HepG2 (cell line): ENCODE measurements around the gene ERV3-1. TPM values are rescaled to one million over a fixed set of nuclear protein-coding genes. Genes with fewer than 3 reads are reported as not detected.

ENCODE experiments used
- AHDC1 ChIP-seq: sonication (generic); formaldehyde crosslinking; IDR thresholded peaks from 2 replicates; pipeline ENCODE4 v1.5.1; 2020; ENCODE audit warnings: mild to moderate bottlenecking, missing genetic modification reagents, borderline replicate concordance
- CEBPG ChIP-seq: IDR thresholded peaks from 2 replicates; pipeline ENCODE4 v1.6.1; 2016
- CTCF ChIP-seq: sonication (generic); formaldehyde crosslinking; IDR thresholded peaks from 2 replicates; pipeline ENCODE4 v1.5.0; 2020; ENCODE audit warnings: mild to moderate bottlenecking, missing genetic modification reagents, moderate library complexity
- FIP1L1 ChIP-seq: fragments of 200-400 bp; formaldehyde crosslinking; IDR thresholded peaks from 2 replicates; pipeline ENCODE4 v1.6.1; 2018; ENCODE audit warnings: low read depth, mild to moderate bottlenecking, low read length, moderate library complexity, borderline replicate concordance; ENCODE audit not compliant: insufficient read depth
- HNF4G ChIP-seq, 2 experiments: sonication (generic) in 1 of 2; formaldehyde crosslinking in 1 of 2; IDR thresholded peaks; 2 replicates each; pipeline versions ENCODE4 v1.4.0 to v1.6.1; 2011 to 2020; ENCODE audit warnings: borderline replicate concordance in 2 of 2, low read depth in 2 of 2, mild to moderate bottlenecking in 2 of 2, low read length in 1 of 2, missing genetic modification reagents in 1 of 2, moderate library complexity in 1 of 2
- TP53 ChIP-seq: sonication (generic); formaldehyde crosslinking; conservative IDR thresholded peaks from 2 replicates; pipeline ENCODE4 v1.4.0; 2020; ENCODE audit warnings: missing genetic modification reagents
- TRIM22 ChIP-seq: fragments of 450-650 bp; IDR thresholded peaks from 2 replicates; pipeline ENCODE4 v1.6.1; 2017
- ZNF292 ChIP-seq: sonication (generic); formaldehyde crosslinking; IDR thresholded peaks from 2 replicates; pipeline ENCODE4 v1.8.1; 2022; ENCODE audit warnings: mild to moderate bottlenecking, low read depth, missing genetic modification reagents, borderline replicate concordance
- ZNF362 ChIP-seq: sonication (generic); formaldehyde crosslinking; IDR thresholded peaks from 2 replicates; pipeline ENCODE4 v1.4.0; 2020; ENCODE audit warnings: missing genetic modification reagents, mild to moderate bottlenecking, borderline replicate concordance
- ZNF670 ChIP-seq: sonication (generic); formaldehyde crosslinking; IDR thresholded peaks from 2 replicates; pipeline ENCODE4 v1.8.0; 2022; ENCODE audit warnings: mild to moderate bottlenecking, missing genetic modification reagents, borderline replicate concordance
- polyA plus RNA-seq, 8 experiments: library from polyadenylated mRNA; depleted of rRNA in 3 of 8; stranded (reverse) in 7 of 8; unstranded in 1 of 8; fragments of >200 nt; fragmentation: Illumina TruSeq in 4 of 8; extraction: Trizol in 4 of 8; gene quantifications; 2 replicates each; pipeline versions ENCODE4 v1.2.1 to v1.2.3, GENCODE V29; 2011 to 2016; ENCODE audit warnings: low read depth in 4 of 8, missing spikeins in 1 of 8, mixed read lengths in 1 of 8; ENCODE audit not compliant: insufficient read depth in 1 of 8
- total RNA-seq, 5 experiments: library from RNA; depleted of rRNA; stranded (reverse); fragments of >200 nt; fragmentation: Illumina TruSeq; extraction: Trizol; gene quantifications; 2 replicates each; pipeline ENCODE4 v1.2.3, GENCODE V29; 2016; ENCODE audit warnings: low read depth in 1 of 5
- TF ChIP-seq, protein P1 (sequence below): sonication (generic); formaldehyde crosslinking; IDR thresholded peaks from 2 replicates; pipeline ENCODE4 v1.4.0; 2020; ENCODE audit warnings: missing genetic modification reagents

Gene ERV3-1
- total and polyA plus RNA-seq, 2 of the 13 experiments (the other 11 are each of a cell fraction or from before 2014, with no cell fraction given), result 20.4 to 86.3 TPM

DNA sequence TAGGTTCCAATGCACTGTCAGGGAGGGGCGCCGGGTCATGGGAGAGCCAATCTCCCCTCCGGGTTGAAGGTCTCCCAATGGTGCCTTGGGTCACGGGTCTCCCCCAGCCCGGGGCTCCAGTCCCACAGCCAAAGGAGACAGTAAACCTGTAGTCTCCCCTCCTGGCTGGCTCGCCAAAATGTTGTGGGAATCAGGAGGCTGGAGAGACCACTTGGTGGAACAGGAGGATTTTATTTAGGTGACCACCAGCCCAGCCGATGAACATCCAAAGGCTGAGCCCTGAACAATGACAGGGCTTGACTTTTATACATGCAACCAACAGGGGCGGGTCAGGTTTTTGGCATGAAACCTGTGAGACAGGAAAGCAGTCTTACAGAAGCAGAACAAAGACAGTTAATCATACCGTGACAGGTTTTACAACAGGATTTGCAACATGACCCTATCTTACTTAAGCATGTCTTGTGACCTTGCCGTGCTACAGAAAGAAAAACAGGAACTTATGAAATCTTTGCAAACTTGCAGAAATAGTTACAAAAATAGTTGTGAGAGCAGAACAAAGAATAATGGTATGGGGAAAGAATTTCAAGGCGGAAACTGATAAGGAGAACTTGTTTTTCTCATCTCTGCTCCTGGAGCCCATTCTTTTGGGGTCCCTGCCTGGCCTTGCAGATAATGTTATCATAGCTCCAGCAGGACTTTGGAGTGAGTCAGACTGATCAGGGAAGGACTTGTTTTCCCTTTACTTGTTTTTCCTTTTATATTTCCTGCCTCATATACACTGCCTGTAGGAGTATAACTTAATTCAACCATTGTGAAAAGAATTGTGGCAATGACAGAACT is 7.1 kb downstream of the ERV3-1 start (continued):
- TF ChIP-seq TRIM22 (no peak), CTCF (CRISPR knock-in tag) (no peak), AHDC1 (CRISPR knock-in tag) (peak; percentile 88; the same call in 1 of the 2 replicates), ZNF362 (peak; percentile 75; the same call in 1 of the 2 replicates), CEBPG (CRISPR knock-in tag) (peak; percentile 96), TP53 (no peak), FIP1L1 (no peak), ZNF670 (CRISPR knock-in tag) (no peak; the same call in 1 of the 2 replicates), HNF4G (IDR thresholded peaks at IDR 0.05; ENCODE audit: borderline replicate concordance, low read depth, low read length) (peak; percentile 71; the same call in 1 of the 2 replicates), HNF4G (CRISPR knock-in tag; IDR thresholded peaks at IDR 0.05; ENCODE audit: borderline replicate concordance, low read depth) (no peak; the same call in 1 of the 2 replicates), ZNF292 (no peak)
- TF ChIP-seq, protein P1, sequence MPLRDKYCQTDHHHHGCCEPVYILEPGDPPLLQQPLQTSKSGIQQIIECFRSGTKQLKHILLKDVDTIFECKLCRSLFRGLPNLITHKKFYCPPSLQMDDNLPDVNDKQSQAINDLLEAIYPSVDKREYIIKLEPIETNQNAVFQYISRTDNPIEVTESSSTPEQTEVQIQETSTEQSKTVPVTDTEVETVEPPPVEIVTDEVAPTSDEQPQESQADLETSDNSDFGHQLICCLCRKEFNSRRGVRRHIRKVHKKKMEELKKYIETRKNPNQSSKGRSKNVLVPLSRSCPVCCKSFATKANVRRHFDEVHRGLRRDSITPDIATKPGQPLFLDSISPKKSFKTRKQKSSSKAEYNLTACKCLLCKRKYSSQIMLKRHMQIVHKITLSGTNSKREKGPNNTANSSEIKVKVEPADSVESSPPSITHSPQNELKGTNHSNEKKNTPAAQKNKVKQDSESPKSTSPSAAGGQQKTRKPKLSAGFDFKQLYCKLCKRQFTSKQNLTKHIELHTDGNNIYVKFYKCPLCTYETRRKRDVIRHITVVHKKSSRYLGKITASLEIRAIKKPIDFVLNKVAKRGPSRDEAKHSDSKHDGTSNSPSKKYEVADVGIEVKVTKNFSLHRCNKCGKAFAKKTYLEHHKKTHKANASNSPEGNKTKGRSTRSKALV (CRISPR knock-in tag), result no peak; the same call in 1 of the 2 replicates
